Sigmoid colon (tissue), 7 donors: ENCODE measurements around the gene CADM2. TPM values are rescaled to one million over a fixed set of nuclear protein-coding genes. Genes with fewer than 3 reads are reported as not detected.
A peak's percentile ranks its signal among the peaks of the same experiment; 100 is the strongest.
"Not testable (repeated sequence)": the region's sequence is repeated elsewhere in the genome, so short reads cannot be mapped to it uniquely, and the experiment has no call there.

Experiments
- DNase-seq: peaks from one replicate; pipeline ENCODE4 v3.0.0-alpha.2; 2019
- H3K27ac ChIP-seq, 4 donors: fragments of 200-600 bp; sonication (generic); one replicate each; pipeline ENCODE4 v1.5.1; 2016 to 2019; ENCODE audit warnings: mild to moderate bottlenecking in 1 of 4
- H3K27me3 ChIP-seq, 3 donors: fragments of 200-600 bp; sonication (generic); one replicate each; pipeline ENCODE4 v1.5.1; 2019; ENCODE audit warnings: mild to moderate bottlenecking in 1 of 3
- H3K36me3 ChIP-seq, 4 donors: fragments of 200-600 bp; sonication (generic); one replicate each; pipeline ENCODE4 v1.5.1; 2016 to 2019
- H3K4me1 ChIP-seq, 4 donors: fragments of 200-600 bp; sonication (generic); one replicate each; pipeline ENCODE4 v1.5.1; 2017 to 2019
- H3K4me3 ChIP-seq, 4 donors: fragments of 200-600 bp; sonication (generic); one replicate each; pipeline ENCODE4 v1.5.1; 2017 to 2019; ENCODE audit warnings: mild to moderate bottlenecking in 2 of 4, moderate library complexity in 1 of 4
- H3K9me3 ChIP-seq, 4 donors: fragments of 200-600 bp in 3 of 4; sonication (generic) in 3 of 4; one replicate each; pipeline versions ENCODE4 v1.5.1 to v1.6.1; 2013 to 2019
- EP300 ChIP-seq, 4 donors: sonication (generic); formaldehyde crosslinking; IDR thresholded peaks; one replicate each; pipeline ENCODE4 v1.6.1; 2017; ENCODE audit warnings: antibody characterized with exemption in 4 of 4
- POLR2A ChIP-seq, 2 donors: fragments of 450-650 bp; IDR thresholded peaks; one replicate each; pipeline ENCODE4 v1.6.1; 2016; ENCODE audit warnings: antibody characterized with exemption in 2 of 2, mild to moderate bottlenecking in 2 of 2, moderate library complexity in 2 of 2
- POLR2AphosphoS5 ChIP-seq, 4 donors: sonication (generic); formaldehyde crosslinking; IDR thresholded peaks; one replicate each; pipeline ENCODE4 v1.6.1; 2017; ENCODE audit warnings: antibody characterized with exemption in 4 of 4
- WGBS, 2 donors: extraction: QIAGEN DNeasy Blood & Tissue Kit; methylation state at CpG; one replicate each; pipeline ENCODE4 v1.1.7; 2013; 5-methylcytosine and 5-hydroxymethylcytosine counted together
- intact Hi-C: fragments of 100-400 bp; cut with DNase I; formaldehyde crosslinking; loops from one replicate; pipeline ENCODE4 v1.15.1; 2023
- polyA plus RNA-seq, 3 donors: library from polyadenylated mRNA; stranded (reverse); fragments of 200-250 nt; gene quantifications; one replicate each; pipeline ENCODE4 v1.2.3, GENCODE V29; 2013
- total RNA-seq, 4 donors: library from RNA; depleted of rRNA; stranded (reverse); fragments of >200 nt; gene quantifications; one replicate each; pipeline ENCODE4 v1.1.0, GENCODE V29; 2016
- TF ChIP-seq, protein P1 (sequence below), 4 experiments: fragments of 450-650 bp in 3 of 4; fragments of 200-600 bp in 1 of 4; IDR thresholded peaks; one replicate each; pipeline ENCODE4 v1.5.1; 2016 to 2019; ENCODE audit warnings: antibody characterized with exemption in 4 of 4, mild to moderate bottlenecking in 3 of 4, moderate library complexity in 2 of 4
- donor health status: healthy with polysubstance abuse.
- donor health status: Bipolar disorder and iron deficiency.
- donor health status: healthy.

Gene CADM2
- total and polyA plus RNA-seq, 7 donors = 0.46 to 22.8 (median 12.8) TPM

DNA sequence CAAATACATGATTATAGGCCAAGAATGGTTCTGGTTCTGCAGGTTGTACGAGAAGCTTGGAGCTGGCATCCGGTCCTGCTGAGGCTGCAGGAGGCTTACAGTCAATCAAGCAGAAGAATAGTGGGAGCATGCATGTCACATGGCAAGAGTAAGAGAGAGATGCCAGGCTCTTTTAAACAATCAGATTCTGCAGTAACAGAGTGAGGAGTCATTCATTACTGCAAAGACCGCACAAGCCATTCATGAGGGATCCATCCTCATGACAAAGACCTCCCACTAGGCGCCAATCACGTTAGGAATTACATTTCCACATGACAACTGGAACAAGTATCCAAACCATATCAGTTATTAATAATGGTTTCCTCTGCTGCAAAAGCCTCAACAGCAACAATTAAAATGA is 536.8 kb downstream of the CADM2 start:
- TF ChIP-seq POLR2AphosphoS5 (IDR thresholded peaks at IDR 0.05) = no peak
- intact Hi-C loops = no loop called here

DNA sequence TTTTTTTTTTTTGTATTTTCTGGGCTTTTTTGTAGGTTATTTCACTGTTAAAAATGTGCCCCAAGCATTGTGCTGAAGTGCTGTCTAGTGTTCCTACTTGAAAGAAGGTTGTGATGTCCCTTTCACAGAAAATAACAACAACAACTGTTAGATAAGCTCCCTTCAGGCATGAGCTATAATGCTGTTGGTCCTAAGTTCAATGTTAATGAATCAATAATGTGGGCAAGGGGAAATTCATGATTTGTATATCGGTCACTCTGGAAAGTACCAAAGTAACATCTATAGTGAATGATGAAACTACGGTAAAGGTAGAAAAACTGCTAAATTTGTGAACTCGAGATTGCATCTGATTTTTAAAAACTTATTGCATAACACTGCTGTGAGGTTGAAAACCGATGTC is 539.4 kb downstream of the CADM2 start:
- 89 to 90% methylated on average over 4 of the region's 4 CpGs for WGBS, 2 donors
- intact Hi-C loops = no loop called here

More for the DNA sequence above, 536.8 kb downstream of the CADM2 start:
- 78 to 79% methylated on average over 5 of the region's 5 CpGs for WGBS, 2 donors
- H3K9me3 ChIP-seq = no peaks in the 10 kb centered on the region
- no peaks in the 10 kb centered on the region for H3K36me3 ChIP-seq
- H3K4me1 ChIP-seq = no peaks in the 10 kb centered on the region
- H3K27me3 ChIP-seq = no peaks in the 10 kb centered on the region
- H3K27ac ChIP-seq = no peak overlapping the region
- no peak for DNase-seq
- no peak overlapping the region for H3K4me3 ChIP-seq

DNA sequence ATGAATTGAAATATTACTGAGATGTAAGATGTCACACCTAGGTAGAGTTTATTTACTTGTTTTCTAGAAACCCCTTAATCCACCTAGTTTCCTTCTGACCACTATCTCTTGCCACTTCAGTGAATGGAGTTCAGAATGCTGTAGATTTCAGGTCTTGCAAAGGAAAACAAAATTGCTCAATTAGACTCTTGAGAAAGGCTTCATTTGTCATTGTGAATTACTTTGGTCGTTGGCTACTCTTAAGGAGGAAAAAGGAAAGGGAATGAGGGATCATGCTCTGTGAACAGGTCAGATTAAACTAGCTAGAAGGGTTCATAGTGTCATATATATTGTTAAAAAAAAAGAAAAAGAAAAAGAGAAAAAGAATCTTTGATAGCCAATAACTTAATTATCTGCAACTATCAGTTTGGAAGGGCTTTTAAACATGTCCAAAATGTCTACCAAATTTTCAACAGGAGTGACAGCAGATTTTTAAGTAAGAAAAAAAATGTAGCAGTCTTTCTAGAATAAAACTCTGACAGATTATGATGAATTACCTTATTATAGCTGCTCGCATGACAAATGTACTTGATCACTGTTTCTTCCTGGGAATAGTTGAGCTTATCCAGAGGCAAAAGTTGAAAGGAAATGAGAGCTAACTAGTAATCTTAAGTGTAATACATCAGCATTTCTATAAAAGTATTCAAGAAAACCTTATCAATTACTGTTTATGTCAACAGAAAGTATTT is 543.5 kb downstream of the CADM2 start:
- Histone ChIP-seq H3K9me3 (no peaks in the 10 kb centered on the region), H3K4me1 (no peaks in the 10 kb centered on the region), H3K4me3 (no peak overlapping the region), H3K27me3 (no peaks in the 10 kb centered on the region), H3K27ac (no peak overlapping the region), H3K36me3 (no peaks in the 10 kb centered on the region)
- no peak for DNase-seq
- intact Hi-C loops = no loop called here
- no peak for TF ChIP-seq EP300 (IDR thresholded peaks at IDR 0.05)
- TF ChIP-seq POLR2AphosphoS5 (IDR thresholded peaks at IDR 0.05) = no peak
- TF ChIP-seq POLR2A (IDR thresholded peaks at IDR 0.05) = no peak
- TF ChIP-seq, protein P1, sequence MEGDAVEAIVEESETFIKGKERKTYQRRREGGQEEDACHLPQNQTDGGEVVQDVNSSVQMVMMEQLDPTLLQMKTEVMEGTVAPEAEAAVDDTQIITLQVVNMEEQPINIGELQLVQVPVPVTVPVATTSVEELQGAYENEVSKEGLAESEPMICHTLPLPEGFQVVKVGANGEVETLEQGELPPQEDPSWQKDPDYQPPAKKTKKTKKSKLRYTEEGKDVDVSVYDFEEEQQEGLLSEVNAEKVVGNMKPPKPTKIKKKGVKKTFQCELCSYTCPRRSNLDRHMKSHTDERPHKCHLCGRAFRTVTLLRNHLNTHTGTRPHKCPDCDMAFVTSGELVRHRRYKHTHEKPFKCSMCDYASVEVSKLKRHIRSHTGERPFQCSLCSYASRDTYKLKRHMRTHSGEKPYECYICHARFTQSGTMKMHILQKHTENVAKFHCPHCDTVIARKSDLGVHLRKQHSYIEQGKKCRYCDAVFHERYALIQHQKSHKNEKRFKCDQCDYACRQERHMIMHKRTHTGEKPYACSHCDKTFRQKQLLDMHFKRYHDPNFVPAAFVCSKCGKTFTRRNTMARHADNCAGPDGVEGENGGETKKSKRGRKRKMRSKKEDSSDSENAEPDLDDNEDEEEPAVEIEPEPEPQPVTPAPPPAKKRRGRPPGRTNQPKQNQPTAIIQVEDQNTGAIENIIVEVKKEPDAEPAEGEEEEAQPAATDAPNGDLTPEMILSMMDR (IDR thresholded peaks at IDR 0.05) = no peak
- 38 to 62% methylated on average over 2 of the region's 2 CpGs for WGBS, 2 donors

More for the DNA sequence above, 539.4 kb downstream of the CADM2 start:
- Histone ChIP-seq H3K4me1 (no peaks in the 10 kb centered on the region), H3K9me3 (no peaks in the 10 kb centered on the region), H3K4me3 (no peak overlapping the region), H3K27ac (no peak overlapping the region), H3K27me3 (no peaks in the 10 kb centered on the region), H3K36me3 (no peaks in the 10 kb centered on the region)
- no peak for DNase-seq
- TF ChIP-seq, protein P1 (IDR thresholded peaks at IDR 0.05) = no peak
- TF ChIP-seq POLR2AphosphoS5 (IDR thresholded peaks at IDR 0.05) = no peak
- no peak for TF ChIP-seq POLR2A (IDR thresholded peaks at IDR 0.05)
- TF ChIP-seq EP300 (IDR thresholded peaks at IDR 0.05) = no peak

DNA sequence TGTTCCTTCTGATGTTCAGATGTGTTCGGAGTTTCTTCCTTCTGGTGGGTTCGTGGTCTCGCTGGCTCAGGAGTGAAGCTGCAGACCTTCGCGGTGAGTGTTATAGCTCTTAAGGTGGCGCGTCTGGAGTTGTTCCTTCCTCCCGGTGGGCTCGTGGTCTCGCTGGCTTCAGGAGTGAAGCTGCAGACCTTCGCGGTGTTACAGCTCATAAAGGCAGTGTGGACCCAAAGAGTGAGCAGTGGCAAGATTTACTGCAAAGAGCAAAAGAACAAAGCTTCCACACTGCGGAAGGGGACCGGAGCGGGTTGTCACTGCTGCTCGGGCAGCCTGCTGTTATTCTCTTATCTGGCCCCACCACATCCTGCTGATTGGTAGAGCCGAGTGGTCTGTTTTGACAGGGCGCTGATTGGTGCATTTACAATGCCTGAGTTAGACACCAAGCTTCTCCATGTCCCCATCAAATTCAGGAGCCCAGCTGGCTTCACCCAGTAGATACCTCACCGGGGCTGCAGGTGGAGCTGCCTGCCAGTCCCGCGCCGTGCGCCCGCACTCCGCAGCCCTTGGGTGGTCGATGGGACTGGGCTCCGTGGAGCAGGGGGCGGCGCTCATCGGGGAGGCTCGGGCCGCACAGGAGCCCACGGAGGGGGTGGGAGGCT is 545.5 kb downstream of the CADM2 start:
- H3K9me3 ChIP-seq, H3K4me1 ChIP-seq, intact Hi-C loops, H3K27me3 ChIP-seq, H3K27ac ChIP-seq, H3K36me3 ChIP-seq, DNase-seq: not testable (repeated sequence)
- WGBS, 2 donors = 86 to 90% methylated on average over 31 to 32 of the region's 33 CpGs
- H3K4me3 ChIP-seq = peak overlapping the region in 1 of 4 donors; percentile 5

DNA sequence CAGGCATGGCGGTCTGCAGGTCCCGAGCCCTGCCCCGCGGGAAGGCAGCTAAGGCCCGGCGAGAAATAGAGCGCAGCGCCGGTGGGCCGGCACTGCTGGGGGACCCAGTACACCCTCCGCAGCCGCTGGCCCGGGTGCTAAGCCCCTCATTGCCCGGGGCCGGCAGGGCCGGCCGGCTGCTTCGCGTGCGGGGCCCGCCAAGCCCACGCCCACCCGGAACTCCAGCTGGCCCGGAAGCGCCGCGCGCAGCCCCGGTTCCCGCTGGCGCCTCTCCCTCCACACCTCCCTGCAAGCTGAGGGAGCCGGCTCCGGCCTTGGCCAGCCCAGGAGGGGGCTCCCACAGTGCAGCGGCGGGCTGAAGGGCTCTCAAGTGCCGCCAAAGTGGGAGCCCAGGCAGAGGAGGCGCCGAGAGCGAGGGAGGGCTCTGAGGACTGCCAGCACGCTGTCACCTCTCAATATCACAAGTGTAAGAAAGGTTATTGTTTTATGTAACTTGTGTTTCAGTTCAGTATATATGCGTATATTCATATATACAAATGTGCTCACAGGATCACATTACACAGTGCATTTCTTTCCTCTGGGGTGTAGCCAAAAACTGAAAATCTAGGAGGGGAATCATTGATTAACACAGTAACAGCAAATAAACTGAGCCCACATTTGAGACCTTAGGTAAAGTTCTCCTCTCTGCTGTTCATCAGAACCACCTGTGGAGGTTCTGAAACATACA is 546.2 kb downstream of the CADM2 start:
- H3K9me3 ChIP-seq, H3K27me3 ChIP-seq, H3K27ac ChIP-seq, DNase-seq, H3K4me1 ChIP-seq, H3K36me3 ChIP-seq, intact Hi-C loops: not testable (repeated sequence)
- 71 to 91% methylated on average over 41 of the region's 41 CpGs for WGBS, 2 donors
- H3K4me3 ChIP-seq = peak overlapping the region in 1 of 4 donors; percentile 5

DNA sequence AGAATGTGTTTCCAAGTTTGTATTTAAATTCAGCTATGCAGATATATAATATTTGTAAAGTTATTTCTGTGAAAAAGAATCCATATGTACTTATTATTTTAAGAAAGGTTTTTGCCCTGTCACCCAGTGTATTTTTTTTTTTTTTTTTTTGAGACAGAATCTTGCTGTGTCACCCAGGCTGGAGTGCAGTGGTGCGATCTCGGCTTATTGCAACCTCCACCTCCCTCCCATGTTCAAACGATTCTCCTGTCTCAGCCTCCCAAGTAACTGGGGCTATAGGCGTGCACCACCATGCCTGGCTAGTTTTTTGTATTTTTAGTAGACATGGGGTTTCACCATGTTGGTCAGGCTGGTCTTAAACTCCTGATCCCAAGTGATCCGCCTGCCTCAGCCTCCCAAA is 548.3 kb downstream of the CADM2 start:
- WGBS, 2 donors = 84 to 91% methylated on average over 5 of the region's 5 CpGs
- H3K4me1 ChIP-seq = not testable (repeated sequence)

More for the DNA sequence above, 548.3 kb downstream of the CADM2 start:
- H3K36me3 ChIP-seq, H3K9me3 ChIP-seq, H3K27ac ChIP-seq, DNase-seq, H3K4me3 ChIP-seq, H3K27me3 ChIP-seq, intact Hi-C loops: not testable (repeated sequence)
